ENCODE results near the gene KIF17.

Gene KIF17

GRCh38 chr1:20616847-20617487 lies 100.8 kb downstream of the KIF17 start:
- no peak for TF ChIP-seq CTCF (conservative IDR thresholded peaks at IDR 0.05; ENCODE audit: control insufficient read depth, insufficient read depth, low read depth, low read length)
- no peak overlapping the region for H3K4me3 ChIP-seq (ENCODE audit: control insufficient read depth, low read depth, low read length)
- DNase-seq (ENCODE audit: low read depth) = no peak

GRCh38 chr1:20615946-20616846 lies 101.6 kb downstream of the KIF17 start:
- H3K4me3 ChIP-seq (ENCODE audit: control insufficient read depth, low read depth, low read length) = no peak overlapping the region
- no peak for TF ChIP-seq CTCF (conservative IDR thresholded peaks at IDR 0.05; ENCODE audit: control insufficient read depth, insufficient read depth, low read depth, low read length)
- DNase-seq (ENCODE audit: low read depth) = peak; percentile 29

GRCh38 chr1:20614131-20614579 lies 103.7 kb downstream of the KIF17 start:
- TF ChIP-seq CTCF (conservative IDR thresholded peaks at IDR 0.05; ENCODE audit: control insufficient read depth, insufficient read depth, low read depth, low read length) = no peak
- no peak for DNase-seq (ENCODE audit: low read depth)
- H3K4me3 ChIP-seq (ENCODE audit: control insufficient read depth, low read depth, low read length) = no peak overlapping the region

Measured in fibroblast of mammary gland (primary cell).